Suprapubic skin (tissue), 4 donors: Measurements from ENCODE around the gene MYH11. TPM values are rescaled to one million over a fixed set of nuclear protein-coding genes. Genes with fewer than 3 reads are reported as not detected.

Experiments
- DNase-seq, 2 donors: peaks; one replicate each; pipeline ENCODE4 v3.0.0-alpha.2; 2019; ENCODE audit warnings: low spot score in 2 of 2
- H3K27ac ChIP-seq: fragments of 200-600 bp; sonication (generic); one replicate; pipeline ENCODE4 v1.5.1; 2019
- H3K27me3 ChIP-seq: fragments of 200-600 bp; sonication (generic); one replicate; pipeline ENCODE4 v1.5.1; 2019
- H3K36me3 ChIP-seq: fragments of 200-600 bp; sonication (generic); one replicate; pipeline ENCODE4 v1.5.1; 2019
- H3K4me1 ChIP-seq: fragments of 200-600 bp; sonication (generic); one replicate; pipeline ENCODE4 v1.5.1; 2019
- H3K4me3 ChIP-seq: fragments of 200-600 bp; sonication (generic); one replicate; pipeline ENCODE4 v1.5.1; 2019; ENCODE audit warnings: mild to moderate bottlenecking
- H3K9me3 ChIP-seq: fragments of 200-600 bp; sonication (generic); one replicate; pipeline ENCODE4 v1.5.1; 2019
- CTCF ChIP-seq, 2 donors: fragments of 200-600 bp in 1 of 2; fragments of 450-650 bp in 1 of 2; sonication (generic) in 1 of 2; IDR thresholded peaks; one replicate each; pipeline ENCODE4 v1.5.1; 2016 to 2019; ENCODE audit warnings: antibody characterized with exemption in 2 of 2, mild to moderate bottlenecking in 1 of 2, moderate library complexity in 1 of 2
- EP300 ChIP-seq: sonication (generic); formaldehyde crosslinking; IDR thresholded peaks from one replicate; pipeline ENCODE4 v1.6.1; 2017; ENCODE audit warnings: antibody characterized with exemption
- POLR2A ChIP-seq, 2 donors: fragments of 450-650 bp; IDR thresholded peaks; one replicate each; pipeline ENCODE4 v1.6.1; 2017; ENCODE audit warnings: antibody characterized with exemption in 2 of 2, mild to moderate bottlenecking in 2 of 2, moderate library complexity in 2 of 2
- POLR2AphosphoS5 ChIP-seq, 3 donors: sonication (generic); formaldehyde crosslinking; IDR thresholded peaks; one replicate each; pipeline ENCODE4 v1.6.1; 2017; ENCODE audit warnings: antibody characterized with exemption in 3 of 3
- WGBS: methylation state at CpG from one replicate; pipeline ENCODE4 v1.1.5; 2018; 5-methylcytosine and 5-hydroxymethylcytosine counted together
- total RNA-seq, 4 donors: library from RNA; depleted of rRNA; stranded (reverse); fragments of >200 nt; gene quantifications; one replicate each; pipeline ENCODE4 v1.1.0, GENCODE V29; 2016

The MYH11 gene
- total RNA-seq, 4 donors from 2014 or later, result 24.2 to 54.8 (median 36.0) TPM

GRCh38 chr16:15785386-15786059 lies 71.3 kb downstream of the MYH11 start:
- no peaks in the 10 kb centered on the region for H3K4me1 ChIP-seq
- no peaks in the 10 kb centered on the region for H3K36me3 ChIP-seq
- TF ChIP-seq EP300 (no peak), CTCF (IDR thresholded peaks at IDR 0.05) (no peak), POLR2AphosphoS5 (IDR thresholded peaks at IDR 0.05) (no peak), POLR2A (IDR thresholded peaks at IDR 0.05) (no peak)
- no peak overlapping the region for H3K27ac ChIP-seq
- 87% methylated on average over 14 of the region's 14 CpGs for WGBS
- no peaks in the 10 kb centered on the region for H3K9me3 ChIP-seq
- H3K27me3 ChIP-seq, result no peaks in the 10 kb centered on the region
- DNase-seq, result no peak
- H3K4me3 ChIP-seq, result no peak overlapping the region

- Histone ChIP-seq H3K27me3 (no peaks in the 10 kb centered on the region), H3K4me3 (no peak overlapping the region), H3K27ac (no peak overlapping the region), H3K9me3 (no peaks in the 10 kb centered on the region), H3K36me3 (no peaks in the 10 kb centered on the region), H3K4me1 (no peaks in the 10 kb centered on the region)
- DNase-seq, result no peak
- TF ChIP-seq POLR2A (IDR thresholded peaks at IDR 0.05) (no peak), EP300 (no peak), CTCF (IDR thresholded peaks at IDR 0.05) (no peak)
- WGBS, result 97% methylated on average over 10 of the region's 10 CpGs
These were observed 72.8 kb downstream of the MYH11 start for GRCh38 chr16:15783985-15784384.

- 65% methylated on average over 13 of the region's 13 CpGs for WGBS
- Histone ChIP-seq H3K9me3 (no peaks in the 10 kb centered on the region), H3K4me3 (no peak overlapping the region), H3K36me3 (no peaks in the 10 kb centered on the region), H3K4me1 (no peaks in the 10 kb centered on the region), H3K27ac (no peak overlapping the region), H3K27me3 (no peaks in the 10 kb centered on the region)
- TF ChIP-seq CTCF (IDR thresholded peaks at IDR 0.05) (no peak), EP300 (no peak), POLR2A (IDR thresholded peaks at IDR 0.05) (no peak), POLR2AphosphoS5 (IDR thresholded peaks at IDR 0.05) (no peak)
- DNase-seq, result no peak
These were observed 74.1 kb downstream of the MYH11 start for GRCh38 chr16:15782573-15783365.

- Histone ChIP-seq H3K27me3 (no peaks in the 10 kb centered on the region), H3K9me3 (no peaks in the 10 kb centered on the region), H3K27ac (no peak overlapping the region), H3K4me1 (no peaks in the 10 kb centered on the region), H3K36me3 (no peaks in the 10 kb centered on the region), H3K4me3 (no peak overlapping the region)
- no peak for DNase-seq
- TF ChIP-seq POLR2A (IDR thresholded peaks at IDR 0.05) (no peak), EP300 (no peak), CTCF (IDR thresholded peaks at IDR 0.05) (no peak), POLR2AphosphoS5 (IDR thresholded peaks at IDR 0.05) (no peak)
- WGBS, result 96% methylated on average over 3 of the region's 3 CpGs
These were observed 75.2 kb downstream of the MYH11 start for GRCh38 chr16:15781650-15782049.

- H3K4me1 ChIP-seq, result no peaks in the 10 kb centered on the region
- WGBS, result 95% methylated on average over 7 of the region's 7 CpGs
- no peaks in the 10 kb centered on the region for H3K9me3 ChIP-seq
- H3K27ac ChIP-seq, result no peak overlapping the region
- TF ChIP-seq POLR2A (IDR thresholded peaks at IDR 0.05) (no peak), CTCF (IDR thresholded peaks at IDR 0.05) (no peak), POLR2AphosphoS5 (IDR thresholded peaks at IDR 0.05) (no peak), EP300 (no peak)
- DNase-seq, result no peak
- no peak overlapping the region for H3K4me3 ChIP-seq
- no peaks in the 10 kb centered on the region for H3K27me3 ChIP-seq
- no peaks in the 10 kb centered on the region for H3K36me3 ChIP-seq
These were observed 76.0 kb downstream of the MYH11 start for GRCh38 chr16:15780805-15781204.
